RWPE2 (cell line): ENCODE data around the gene RREB1.

ENCODE experiments used
- ATAC-seq: fragments of 200-7000 bp; cut with Tn5 transposase; 3 replicates; pipeline ENCODE4 v1.9.1; 2021; ENCODE audit warnings: low read depth
- DNase-seq: peaks from one replicate; pipeline ENCODE4 v3.0.0-alpha.2; 2020; ENCODE audit warnings: low spot score
- H3K27ac ChIP-seq: fragments of 450-650 bp; 2 replicates; pipeline ENCODE4 v1.5.1; 2017; ENCODE audit warnings: mild to moderate bottlenecking; ENCODE audit not compliant: poor library complexity, severe bottlenecking
- H3K27me3 ChIP-seq: fragments of 250-450 bp; sonication (Bioruptor Pico); 2 replicates; pipeline ENCODE4 v1.5.1; 2021; ENCODE audit warnings: mild to moderate bottlenecking, moderate library complexity; ENCODE audit not compliant: insufficient read depth, poor library complexity, severe bottlenecking
- H3K36me3 ChIP-seq: fragments of 250-450 bp; sonication (Bioruptor Pico); 2 replicates; pipeline ENCODE4 v1.5.1; 2020; ENCODE audit warnings: low read depth, mild to moderate bottlenecking, moderate library complexity
- H3K4me1 ChIP-seq: fragments of 250-450 bp; sonication (Bioruptor Pico); 2 replicates; pipeline ENCODE4 v1.5.1; 2021; ENCODE audit warnings: mild to moderate bottlenecking, moderate library complexity; ENCODE audit not compliant: insufficient read depth, poor library complexity, severe bottlenecking
- H3K4me3 ChIP-seq: fragments of 250-450 bp; sonication (Bioruptor Pico); 2 replicates; pipeline ENCODE4 v1.5.1; 2021; ENCODE audit warnings: mild to moderate bottlenecking, moderate library complexity; ENCODE audit not compliant: severe bottlenecking
- H3K9me3 ChIP-seq: fragments of 250-450 bp; sonication (Bioruptor Pico); 2 replicates; pipeline ENCODE4 v1.5.1; 2021; ENCODE audit warnings: mild to moderate bottlenecking, moderate library complexity; ENCODE audit not compliant: severe bottlenecking
- TF ChIP-seq, protein P1 (sequence below): fragments of 450-650 bp; IDR thresholded peaks from one replicate; pipeline ENCODE4 v1.5.1; 2017; ENCODE audit warnings: mild to moderate bottlenecking, moderate library complexity; ENCODE audit not compliant: poor library complexity, severe bottlenecking

RREB1 gene

DNA sequence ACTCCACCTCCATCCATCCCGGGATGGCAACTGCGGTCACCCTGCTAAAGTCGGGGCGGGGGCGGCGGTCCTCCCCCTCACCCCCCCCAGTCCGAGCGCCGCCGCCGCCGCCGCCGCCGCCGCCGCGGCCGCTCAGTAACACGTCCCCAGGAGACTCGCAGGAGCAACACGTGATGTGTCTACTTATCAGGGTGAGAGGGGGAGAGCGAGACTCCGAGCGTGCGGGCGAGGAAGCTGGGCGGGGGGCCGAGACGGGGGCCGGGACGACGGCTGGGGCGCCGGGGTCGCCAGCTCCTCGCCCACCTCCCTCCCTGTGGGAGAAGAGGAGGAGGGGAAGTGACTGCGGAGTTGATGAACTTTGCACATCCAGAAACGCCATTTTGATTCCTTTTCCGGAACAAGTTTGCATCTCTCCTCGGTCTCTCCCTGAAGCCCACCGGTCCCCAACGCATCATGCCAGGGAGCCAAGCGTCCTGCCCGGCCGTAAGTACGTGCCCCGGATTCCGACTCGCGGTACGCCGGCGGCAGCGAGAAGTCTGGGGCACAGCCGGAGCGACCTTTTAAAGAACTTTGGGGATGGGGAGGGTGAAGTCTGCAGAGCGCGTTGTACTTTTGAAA lies at the start of gene RREB1:
Gene RREB1 (plus strand): TSS at position 384 of the 618 bp plus-strand sequence. CDS start 73,951 bp downstream, outside the sequence.
- H3K4me1 ChIP-seq: peaks cover 21% of the 10 kb centered on the region
- ATAC-seq (peak; percentile 53), DNase-seq (no peak)
- H3K27ac ChIP-seq: peak within 1 kb of the TSS; percentile 73
- H3K4me3 ChIP-seq: peak within 1 kb of the TSS; percentile 83
- no peaks in the 10 kb centered on the region for H3K9me3 ChIP-seq
- no peaks in the 10 kb centered on the region for H3K27me3 ChIP-seq
- H3K36me3 ChIP-seq: no peaks in the 10 kb centered on the region
- TF ChIP-seq, protein P1, sequence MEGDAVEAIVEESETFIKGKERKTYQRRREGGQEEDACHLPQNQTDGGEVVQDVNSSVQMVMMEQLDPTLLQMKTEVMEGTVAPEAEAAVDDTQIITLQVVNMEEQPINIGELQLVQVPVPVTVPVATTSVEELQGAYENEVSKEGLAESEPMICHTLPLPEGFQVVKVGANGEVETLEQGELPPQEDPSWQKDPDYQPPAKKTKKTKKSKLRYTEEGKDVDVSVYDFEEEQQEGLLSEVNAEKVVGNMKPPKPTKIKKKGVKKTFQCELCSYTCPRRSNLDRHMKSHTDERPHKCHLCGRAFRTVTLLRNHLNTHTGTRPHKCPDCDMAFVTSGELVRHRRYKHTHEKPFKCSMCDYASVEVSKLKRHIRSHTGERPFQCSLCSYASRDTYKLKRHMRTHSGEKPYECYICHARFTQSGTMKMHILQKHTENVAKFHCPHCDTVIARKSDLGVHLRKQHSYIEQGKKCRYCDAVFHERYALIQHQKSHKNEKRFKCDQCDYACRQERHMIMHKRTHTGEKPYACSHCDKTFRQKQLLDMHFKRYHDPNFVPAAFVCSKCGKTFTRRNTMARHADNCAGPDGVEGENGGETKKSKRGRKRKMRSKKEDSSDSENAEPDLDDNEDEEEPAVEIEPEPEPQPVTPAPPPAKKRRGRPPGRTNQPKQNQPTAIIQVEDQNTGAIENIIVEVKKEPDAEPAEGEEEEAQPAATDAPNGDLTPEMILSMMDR: no peak

GRCh38 chr6:7058250-7058923 lies 49.4 kb upstream of the RREB1 start:
- ATAC-seq: peak; percentile 99
- Histone ChIP-seq H3K27me3 (no peaks in the 10 kb centered on the region), H3K36me3 (no peaks in the 10 kb centered on the region), H3K27ac (peak overlapping the region; percentile 89), H3K4me1 (peaks cover 39% of the 10 kb centered on the region), H3K4me3 (no peak overlapping the region), H3K9me3 (no peaks in the 10 kb centered on the region)
- TF ChIP-seq, protein P1: no peak
- peak; percentile 92 for DNase-seq

DNA sequence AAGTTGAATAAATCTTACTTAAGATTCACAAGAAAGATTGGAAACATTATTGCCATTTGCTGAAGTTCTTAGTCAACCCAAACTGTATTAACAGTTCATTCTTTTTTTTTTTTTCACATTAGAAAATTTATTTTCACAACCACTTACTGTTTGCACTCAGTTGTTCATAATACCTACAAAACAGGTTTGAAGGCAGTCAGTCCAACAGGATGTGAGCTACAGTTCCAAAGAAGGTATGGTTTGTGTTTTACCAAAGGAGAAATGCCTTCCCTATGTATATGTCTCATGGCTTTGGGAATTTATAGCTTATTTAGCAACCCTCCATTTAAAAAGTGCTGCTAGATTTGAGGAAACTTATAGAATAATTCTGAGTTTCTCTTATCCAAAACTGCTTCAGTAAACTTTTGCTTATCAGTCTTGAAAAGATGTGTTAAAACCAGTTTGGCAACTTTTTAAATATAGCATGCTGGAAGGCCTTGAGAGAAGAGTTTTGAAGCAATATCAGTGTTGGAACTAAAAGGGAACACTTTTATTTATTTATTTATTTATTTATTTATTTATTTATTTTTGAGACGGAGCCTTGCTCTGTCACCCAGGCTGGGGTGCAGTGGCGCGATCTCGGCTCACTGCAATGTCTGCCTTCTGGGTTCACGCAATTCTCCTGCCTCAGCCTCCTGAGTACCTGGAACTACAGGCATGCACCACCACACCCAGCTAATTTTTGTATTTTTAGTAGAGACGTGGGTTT lies 46.8 kb upstream of the RREB1 start:
- Histone ChIP-seq H3K36me3 (no peaks in the 10 kb centered on the region), H3K27me3 (no peaks in the 10 kb centered on the region), H3K4me3 (no peak overlapping the region), H3K9me3 (no peaks in the 10 kb centered on the region), H3K27ac (peak overlapping the region; percentile 89), H3K4me1 (peaks cover 39% of the 10 kb centered on the region)
- TF ChIP-seq, protein P1: no peak
- no peak for DNase-seq
- peak; percentile 20; the same call in 1 of the 3 replicates for ATAC-seq

DNA sequence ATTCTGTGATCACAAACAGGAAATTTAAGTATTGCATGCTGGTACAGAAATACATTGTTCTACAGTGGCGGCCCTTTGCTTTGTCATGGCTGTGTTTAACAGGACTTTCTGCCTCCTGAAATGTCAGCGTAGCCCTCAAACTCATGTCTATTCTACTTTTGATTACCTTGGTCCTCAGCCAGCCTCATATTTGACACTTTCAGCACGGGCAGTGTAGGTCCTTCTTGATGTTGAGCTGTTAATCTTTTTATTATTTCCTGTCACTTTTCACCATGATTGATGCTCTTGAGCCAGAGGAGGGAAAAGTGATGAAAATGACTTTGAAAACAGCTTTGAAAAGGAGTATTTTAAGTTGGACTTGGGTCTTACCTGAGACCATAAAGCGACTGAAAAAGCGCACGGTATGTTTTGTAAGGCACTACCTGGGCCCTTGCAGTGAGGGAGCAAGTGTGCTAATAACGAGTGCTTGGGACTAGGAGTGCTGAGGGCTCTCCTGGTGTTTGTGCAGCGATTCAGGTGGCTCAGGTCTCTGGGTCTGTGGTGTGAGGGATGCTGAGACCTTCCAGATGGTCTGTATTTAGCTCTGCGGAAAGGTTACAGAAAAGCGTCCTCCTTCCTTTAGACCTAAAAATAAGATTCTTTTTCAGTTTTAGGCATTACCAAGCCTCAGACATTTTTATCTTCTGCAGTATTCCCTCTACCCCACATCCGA lies 45.2 kb upstream of the RREB1 start:
- Histone ChIP-seq H3K27me3 (no peaks in the 10 kb centered on the region), H3K4me3 (no peak overlapping the region), H3K9me3 (no peaks in the 10 kb centered on the region), H3K36me3 (no peaks in the 10 kb centered on the region), H3K27ac (no peak overlapping the region), H3K4me1 (peaks cover 39% of the 10 kb centered on the region)
- DNase-seq: no peak
- TF ChIP-seq, protein P1: no peak
- no peak for ATAC-seq
